Neural cell (in vitro differentiated cells): ENCODE measurements around the gene NSMCE1. TPM values are rescaled to one million over a fixed set of nuclear protein-coding genes. Genes with fewer than 3 reads are reported as not detected.

Experiments
- H2AFZ ChIP-seq: fragments of 200-600, 300-800 bp; sonication (generic), shearing (Covaris generic); 2 replicates; pipeline ENCODE4 v1.6.0; 2014; ENCODE audit warnings: low read depth, mild to moderate bottlenecking, antibody characterized with exemption, low read length, moderate library complexity
- H3F3A ChIP-seq: fragments of 200-600 bp; shearing (Covaris generic); 2 replicates; pipeline ENCODE4 v1.6.1; 2016; ENCODE audit warnings: mild to moderate bottlenecking, moderate library complexity, mixed read lengths, antibody characterized with exemption, low read length; ENCODE audit not compliant: insufficient read depth, poor library complexity, severe bottlenecking
- H3K27ac ChIP-seq: fragments of 200-600, 300-800 bp; sonication (generic), shearing (Covaris generic); 2 replicates; pipeline ENCODE4 v1.5.1; 2014; ENCODE audit warnings: mild to moderate bottlenecking, low read length, moderate library complexity
- H3K27me3 ChIP-seq: fragments of 300-800, 200-600 bp; sonication (generic), shearing (Covaris generic); 2 replicates; pipeline ENCODE4 v1.6.0; 2014; ENCODE audit warnings: mild to moderate bottlenecking, low read depth, low read length, moderate library complexity; ENCODE audit not compliant: insufficient read depth
- H3K36me3 ChIP-seq: fragments of 300-800, 200-600 bp; sonication (generic), shearing (Covaris generic); 2 replicates; pipeline ENCODE4 v1.5.1; 2014; ENCODE audit warnings: mild to moderate bottlenecking, antibody characterized with exemption, low read length, moderate library complexity; ENCODE audit not compliant: insufficient read depth
- H3K4me2 ChIP-seq: fragments of 300-800, 200-600 bp; sonication (generic), shearing (Covaris generic); 2 replicates; pipeline ENCODE4 v1.6.0; 2014; ENCODE audit warnings: mild to moderate bottlenecking, low read length
- H3K4me3 ChIP-seq: fragments of 300-800, 200-600 bp; sonication (generic), shearing (Covaris generic); 2 replicates; pipeline ENCODE4 v1.5.1; 2014; ENCODE audit warnings: mild to moderate bottlenecking, low read length, moderate library complexity
- H3K79me2 ChIP-seq: fragments of 200-600 bp; shearing (Covaris generic); replicated peaks from 2 replicates; pipeline ENCODE4 v1.6.0; 2014; ENCODE audit warnings: mild to moderate bottlenecking, low read length, moderate library complexity; ENCODE audit not compliant: insufficient read depth
- H3K9ac ChIP-seq: fragments of 300-800, 200-600 bp; sonication (generic), shearing (Covaris generic); 2 replicates; pipeline ENCODE4 v1.6.1; 2016; ENCODE audit warnings: mild to moderate bottlenecking, low read length, mixed read lengths
- H3K9me2 ChIP-seq: fragments of 200-600 bp; shearing (Covaris generic); 2 replicates; pipeline ENCODE4 v1.6.1; 2016; ENCODE audit warnings: mild to moderate bottlenecking, low read length, mixed read lengths; ENCODE audit not compliant: insufficient read depth
- H3K9me3 ChIP-seq: fragments of 200-600, 300-800 bp; sonication (generic), shearing (Covaris generic); 2 replicates; pipeline ENCODE4 v1.6.1; 2016; ENCODE audit warnings: mild to moderate bottlenecking, mixed run types, low read length, moderate library complexity, mixed read lengths
- H4K20me1 ChIP-seq: fragments of 200-600 bp; shearing (Covaris generic); 2 replicates; pipeline ENCODE4 v1.6.1; 2016; ENCODE audit warnings: mild to moderate bottlenecking, mixed run types; ENCODE audit not compliant: insufficient read depth
- EP300 ChIP-seq: fragments of 450-650 bp; conservative IDR thresholded peaks from 2 replicates; pipeline ENCODE4 v1.6.1; 2014; ENCODE audit warnings: antibody characterized with exemption, mild to moderate bottlenecking, moderate library complexity; ENCODE audit not compliant: poor library complexity, severe bottlenecking
- EZH2 ChIP-seq: fragments of 200-600, 300-800 bp; shearing (Covaris generic), sonication (generic); IDR thresholded peaks from 2 replicates; pipeline ENCODE4 v1.6.1; 2014; ENCODE audit warnings: antibody characterized with exemption, low read length, borderline replicate concordance, mild to moderate bottlenecking; ENCODE audit not compliant: insufficient read depth, poor library complexity, severe bottlenecking
- MXI1 ChIP-seq: fragments of 450-650 bp; conservative IDR thresholded peaks from 2 replicates; pipeline ENCODE4 v1.6.1; 2014; ENCODE audit warnings: antibody characterized with exemption, mild to moderate bottlenecking; ENCODE audit not compliant: poor library complexity, severe bottlenecking
- POLR2AphosphoS5 ChIP-seq: IDR thresholded peaks from 2 replicates; pipeline ENCODE4 v1.6.1; 2012
- RAD21 ChIP-seq: fragments of 450-650 bp; conservative IDR thresholded peaks from 2 replicates; pipeline ENCODE4 v1.6.1; 2014; ENCODE audit warnings: antibody characterized with exemption, mild to moderate bottlenecking, moderate library complexity
- TAF1 ChIP-seq: IDR thresholded peaks from 2 replicates; pipeline ENCODE4 v1.6.1; 2012; ENCODE audit warnings: low read depth
- polyA plus RNA-seq: library from polyadenylated mRNA; depleted of rRNA; stranded (reverse); fragments of >200 nt; gene quantifications from 2 replicates; pipeline ENCODE4 v1.2.3, GENCODE V29; 2014
- TF ChIP-seq, protein P1 (sequence below): fragments of 450-650 bp; IDR thresholded peaks from 2 replicates; pipeline ENCODE4 v1.5.1; 2014; ENCODE audit warnings: antibody characterized with exemption, mild to moderate bottlenecking, moderate library complexity; ENCODE audit not compliant: poor library complexity, severe bottlenecking
- TF ChIP-seq, protein P2 (sequence below): IDR thresholded peaks from 2 replicates; pipeline ENCODE4 v1.6.1; 2012; ENCODE audit warnings: borderline replicate concordance

The NSMCE1 gene
- polyA plus RNA-seq, 1 donor from 2014 or later: 11.5 TPM

DNA sequence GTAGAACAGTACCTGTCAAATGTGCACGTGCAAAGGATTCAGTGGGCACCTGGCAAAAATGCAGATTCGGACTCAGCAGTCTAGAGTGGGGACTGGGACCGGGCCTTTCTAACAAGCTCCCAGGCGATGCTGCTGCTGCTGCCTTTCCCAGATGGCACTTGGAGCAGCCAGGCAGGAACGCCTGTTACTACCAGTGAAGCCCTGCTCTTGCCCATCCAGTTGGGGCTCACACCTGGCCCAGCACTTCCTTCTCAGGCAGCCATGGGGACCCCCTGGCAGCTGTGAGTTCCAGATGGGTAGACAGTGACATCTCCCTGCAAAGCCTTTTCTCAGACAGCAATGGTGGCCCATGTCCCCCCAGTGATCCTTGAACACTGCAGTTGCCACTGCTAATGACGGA is 34.8 kb downstream of the NSMCE1 start:
- H3K27me3 ChIP-seq: no peaks in the 10 kb centered on the region
- no peak overlapping the region for H3K9ac ChIP-seq
- H3K36me3 ChIP-seq: no peaks in the 10 kb centered on the region
- H3F3A ChIP-seq: no peaks in the 10 kb centered on the region
- H3K4me2 ChIP-seq: no peak overlapping the region
- H3K79me2 ChIP-seq: no peaks in the 10 kb centered on the region
- H3K27ac ChIP-seq: no peak overlapping the region
- no peaks in the 10 kb centered on the region for H4K20me1 ChIP-seq
- no peaks in the 10 kb centered on the region for H3K9me3 ChIP-seq
- TF ChIP-seq EP300 (no peak), MXI1 (no peak), RAD21 (no peak), POLR2AphosphoS5 (no peak)
- TF ChIP-seq, protein P1, sequence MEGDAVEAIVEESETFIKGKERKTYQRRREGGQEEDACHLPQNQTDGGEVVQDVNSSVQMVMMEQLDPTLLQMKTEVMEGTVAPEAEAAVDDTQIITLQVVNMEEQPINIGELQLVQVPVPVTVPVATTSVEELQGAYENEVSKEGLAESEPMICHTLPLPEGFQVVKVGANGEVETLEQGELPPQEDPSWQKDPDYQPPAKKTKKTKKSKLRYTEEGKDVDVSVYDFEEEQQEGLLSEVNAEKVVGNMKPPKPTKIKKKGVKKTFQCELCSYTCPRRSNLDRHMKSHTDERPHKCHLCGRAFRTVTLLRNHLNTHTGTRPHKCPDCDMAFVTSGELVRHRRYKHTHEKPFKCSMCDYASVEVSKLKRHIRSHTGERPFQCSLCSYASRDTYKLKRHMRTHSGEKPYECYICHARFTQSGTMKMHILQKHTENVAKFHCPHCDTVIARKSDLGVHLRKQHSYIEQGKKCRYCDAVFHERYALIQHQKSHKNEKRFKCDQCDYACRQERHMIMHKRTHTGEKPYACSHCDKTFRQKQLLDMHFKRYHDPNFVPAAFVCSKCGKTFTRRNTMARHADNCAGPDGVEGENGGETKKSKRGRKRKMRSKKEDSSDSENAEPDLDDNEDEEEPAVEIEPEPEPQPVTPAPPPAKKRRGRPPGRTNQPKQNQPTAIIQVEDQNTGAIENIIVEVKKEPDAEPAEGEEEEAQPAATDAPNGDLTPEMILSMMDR: no peak
- TF ChIP-seq, protein P2, sequence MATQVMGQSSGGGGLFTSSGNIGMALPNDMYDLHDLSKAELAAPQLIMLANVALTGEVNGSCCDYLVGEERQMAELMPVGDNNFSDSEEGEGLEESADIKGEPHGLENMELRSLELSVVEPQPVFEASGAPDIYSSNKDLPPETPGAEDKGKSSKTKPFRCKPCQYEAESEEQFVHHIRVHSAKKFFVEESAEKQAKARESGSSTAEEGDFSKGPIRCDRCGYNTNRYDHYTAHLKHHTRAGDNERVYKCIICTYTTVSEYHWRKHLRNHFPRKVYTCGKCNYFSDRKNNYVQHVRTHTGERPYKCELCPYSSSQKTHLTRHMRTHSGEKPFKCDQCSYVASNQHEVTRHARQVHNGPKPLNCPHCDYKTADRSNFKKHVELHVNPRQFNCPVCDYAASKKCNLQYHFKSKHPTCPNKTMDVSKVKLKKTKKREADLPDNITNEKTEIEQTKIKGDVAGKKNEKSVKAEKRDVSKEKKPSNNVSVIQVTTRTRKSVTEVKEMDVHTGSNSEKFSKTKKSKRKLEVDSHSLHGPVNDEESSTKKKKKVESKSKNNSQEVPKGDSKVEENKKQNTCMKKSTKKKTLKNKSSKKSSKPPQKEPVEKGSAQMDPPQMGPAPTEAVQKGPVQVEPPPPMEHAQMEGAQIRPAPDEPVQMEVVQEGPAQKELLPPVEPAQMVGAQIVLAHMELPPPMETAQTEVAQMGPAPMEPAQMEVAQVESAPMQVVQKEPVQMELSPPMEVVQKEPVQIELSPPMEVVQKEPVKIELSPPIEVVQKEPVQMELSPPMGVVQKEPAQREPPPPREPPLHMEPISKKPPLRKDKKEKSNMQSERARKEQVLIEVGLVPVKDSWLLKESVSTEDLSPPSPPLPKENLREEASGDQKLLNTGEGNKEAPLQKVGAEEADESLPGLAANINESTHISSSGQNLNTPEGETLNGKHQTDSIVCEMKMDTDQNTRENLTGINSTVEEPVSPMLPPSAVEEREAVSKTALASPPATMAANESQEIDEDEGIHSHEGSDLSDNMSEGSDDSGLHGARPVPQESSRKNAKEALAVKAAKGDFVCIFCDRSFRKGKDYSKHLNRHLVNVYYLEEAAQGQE: no peak
- H3K4me3 ChIP-seq: no peak overlapping the region
- no peaks in the 10 kb centered on the region for H3K9me2 ChIP-seq
- H2AFZ ChIP-seq: no peak overlapping the region

DNA sequence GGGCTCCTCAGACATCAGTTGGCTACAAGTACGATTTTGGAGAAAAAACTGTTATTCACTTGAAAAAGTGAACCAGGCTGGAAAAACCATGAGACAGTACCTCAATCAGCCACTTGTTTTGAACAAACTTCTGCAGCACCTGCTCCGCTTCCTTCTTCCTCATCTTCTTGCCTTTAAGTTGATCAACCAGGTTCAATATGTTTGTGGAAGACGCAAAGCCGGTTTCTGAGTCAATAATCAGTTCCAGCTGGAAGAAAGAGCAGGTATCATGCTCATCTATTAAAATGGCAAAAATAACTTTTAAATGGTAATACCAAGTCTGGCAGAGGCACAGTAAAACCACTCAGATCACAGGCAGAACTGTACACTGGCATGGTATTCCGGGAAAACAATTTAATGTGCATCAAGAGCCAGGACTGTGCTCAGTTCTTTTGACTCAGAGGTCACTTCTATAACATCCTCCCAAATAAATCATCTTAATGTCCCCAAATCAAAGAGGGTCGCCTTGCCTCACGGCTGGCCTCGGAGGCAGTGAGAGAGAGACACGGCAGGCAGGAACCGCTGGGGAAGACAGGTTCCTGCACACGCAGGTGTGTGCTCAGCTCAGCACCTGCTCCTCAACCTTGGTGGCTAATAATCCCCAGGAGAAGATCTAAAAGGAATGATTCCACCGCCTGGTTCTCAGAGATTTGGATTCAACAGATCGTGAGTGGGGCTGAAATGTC is 35.5 kb downstream of the NSMCE1 start:
- TF ChIP-seq POLR2AphosphoS5 (no peak), MXI1 (no peak), EP300 (no peak), RAD21 (no peak), EZH2 (no peak), TAF1 (no peak)
- TF ChIP-seq, protein P2: no peak
- TF ChIP-seq, protein P1: no peak
- H4K20me1 ChIP-seq: no peaks in the 10 kb centered on the region
- H3K4me2 ChIP-seq: no peak overlapping the region
- no peak overlapping the region for H2AFZ ChIP-seq
- no peak overlapping the region for H3K27ac ChIP-seq
- H3K79me2 ChIP-seq: no peaks in the 10 kb centered on the region
- H3K9ac ChIP-seq: no peak overlapping the region
- H3K27me3 ChIP-seq: no peaks in the 10 kb centered on the region
- H3K9me3 ChIP-seq: no peaks in the 10 kb centered on the region
- no peaks in the 10 kb centered on the region for H3K36me3 ChIP-seq
- H3K9me2 ChIP-seq: no peaks in the 10 kb centered on the region
- no peaks in the 10 kb centered on the region for H3F3A ChIP-seq
- H3K4me3 ChIP-seq: no peak overlapping the region
